Spleen (tissue), 11 donors: ENCODE results near the gene UIMC1. TPM values are rescaled to one million over a fixed set of nuclear protein-coding genes. Genes with fewer than 3 reads are reported as not detected.

Experiments
- DNase-seq: peaks from one replicate; pipeline ENCODE4 v3.0.0-alpha.2; 2020
- H3K27ac ChIP-seq, 8 donors: fragments of 200-600 bp; sonication (generic) in 7 of 8; 1 replicate in 4 of 8; 2 replicates in 4 of 8; pipeline versions ENCODE4 v1.5.0 to v1.8.0; 2016 to 2021; ENCODE audit warnings: inconsistent platforms in 4 of 8, mild to moderate bottlenecking in 4 of 8, moderate library complexity in 1 of 8
- H3K27me3 ChIP-seq, 7 donors: fragments of 200-600 bp; sonication (generic) in 6 of 7; replicated peaks in 1 of 7; 1 replicate in 4 of 7; 2 replicates in 3 of 7; pipeline versions ENCODE4 v1.5.0 to v1.8.0; 2016 to 2021; ENCODE audit warnings: inconsistent platforms in 3 of 7, mild to moderate bottlenecking in 1 of 7
- H3K36me3 ChIP-seq, 6 donors: fragments of 200-600 bp; sonication (generic) in 5 of 6; 1 replicate in 4 of 6; 2 replicates in 2 of 6; pipeline versions ENCODE4 v1.5.0 to v1.8.0; 2016 to 2021; ENCODE audit warnings: inconsistent platforms in 2 of 6
- H3K4me1 ChIP-seq, 6 donors: fragments of 200-600 bp; sonication (generic) in 5 of 6; 1 replicate in 3 of 6; 2 replicates in 3 of 6; pipeline versions ENCODE4 v1.5.0 to v1.8.0; 2016 to 2021; ENCODE audit warnings: inconsistent platforms in 3 of 6
- H3K4me3 ChIP-seq, 8 donors: fragments of 200-600 bp; sonication (generic) in 7 of 8; 1 replicate in 4 of 8; 2 replicates in 4 of 8; pipeline versions ENCODE4 v1.5.0 to v1.8.0; 2016 to 2021; ENCODE audit warnings: inconsistent platforms in 4 of 8, mild to moderate bottlenecking in 4 of 8, moderate library complexity in 2 of 8
- H3K9me3 ChIP-seq, 8 donors: fragments of 200-600 bp; sonication (generic) in 7 of 8; 1 replicate in 4 of 8; 2 replicates in 4 of 8; pipeline versions ENCODE4 v1.5.0 to v1.8.0; 2016 to 2021; ENCODE audit warnings: inconsistent platforms in 4 of 8
- POLR2A ChIP-seq, 3 donors: fragments of 450-650 bp; IDR thresholded peaks; one replicate each; pipeline ENCODE4 v1.5.1; 2017; ENCODE audit warnings: antibody characterized with exemption in 3 of 3, mild to moderate bottlenecking in 1 of 3
- POLR2AphosphoS5 ChIP-seq, 3 donors: sonication (generic); formaldehyde crosslinking; IDR thresholded peaks; one replicate each; pipeline ENCODE4 v1.5.1; 2017; ENCODE audit warnings: antibody characterized with exemption in 3 of 3
- WGBS, 5 donors: extraction: QIAGEN DNeasy Blood & Tissue Kit in 3 of 5; methylation state at CpG; one replicate each; pipeline versions ENCODE4 v1.1.5 to v1.1.7; 2013 to 2018; 5-methylcytosine and 5-hydroxymethylcytosine counted together
- intact Hi-C: fragments of 100-400 bp; cut with DNase I; formaldehyde crosslinking; loops from one replicate; pipeline ENCODE4 v1.15.0; 2023; ENCODE audit warnings: low total_unique reads
- polyA plus RNA-seq, 3 donors: library from polyadenylated mRNA; stranded (reverse); fragments of 200-250 nt; gene quantifications; one replicate each; pipeline ENCODE4 v1.2.1, GENCODE V29; 2013
- total RNA-seq, 7 donors: library from RNA; depleted of rRNA in 3 of 7; stranded (reverse); fragments of >200 nt in 3 of 7; fragmentation: NEBNext Ultra II Directional in 4 of 7; extraction: Animal tissue kit (Norgen Biotek cat#: 25700) in 4 of 7; gene quantifications; one replicate each; pipeline versions ENCODE4 v1.1.0 to v1.2.1, GENCODE V29; 2016 to 2021
- TF ChIP-seq, protein P1 (sequence below), 11 experiments: fragments of 200-600 bp in 7 of 11; fragments of 450-650 bp in 4 of 11; sonication (generic) in 4 of 11; IDR thresholded peaks in 8 of 11; conservative IDR thresholded peaks in 3 of 11; 1 replicate in 7 of 11; 2 replicates in 4 of 11; pipeline versions ENCODE4 v1.4.0 to v1.8.0; 2016 to 2021; ENCODE audit warnings: antibody characterized with exemption in 11 of 11, inconsistent platforms in 4 of 11, mild to moderate bottlenecking in 1 of 11
- donor health status: healthy with polysubstance abuse.
- donor health status: DM: no; HTN: no; CAD: no; lungs with moderate emphysema.
- donor health status: DM: no; HTN: no; CAD: no.
- donor health status: Bipolar disorder and iron deficiency.
- donor health status: healthy.
- donor health status: DM: no; HTN: no; CAD: no.
- donor health status: DM: yes; HTN: yes; CAD: no.

Gene UIMC1
- total and polyA plus RNA-seq, 10 donors = 34.4 to 81.8 (median 53.8) TPM

DNA sequence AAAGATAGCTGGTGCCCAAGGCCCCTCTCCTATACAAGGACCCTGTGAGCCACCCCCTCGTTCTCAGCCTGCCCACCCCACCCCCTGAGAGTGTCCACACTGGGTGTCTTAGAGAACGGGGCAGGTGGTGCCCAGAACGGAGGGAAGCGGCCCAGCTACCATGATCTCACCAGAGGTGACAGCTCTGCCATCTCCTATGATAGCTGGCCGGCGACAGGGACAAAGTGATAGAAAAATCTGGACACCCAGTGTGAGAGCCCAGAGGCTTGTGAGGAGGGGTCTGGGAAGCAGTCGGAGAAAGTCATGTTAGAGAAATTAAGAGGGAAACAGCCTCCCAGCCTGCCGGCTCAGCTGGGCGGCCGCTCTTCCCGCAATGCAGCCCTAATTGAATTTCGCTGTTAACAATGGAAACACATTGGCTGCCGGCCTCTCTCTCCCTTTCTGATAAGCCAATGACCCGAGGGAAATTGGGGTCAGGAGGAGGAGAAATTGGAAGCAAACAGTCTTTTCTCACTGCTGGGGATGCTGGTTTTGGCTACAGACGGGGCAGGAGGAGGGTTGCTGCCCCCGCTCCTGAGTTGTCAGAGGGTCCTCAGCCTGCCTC lies 139.8 kb downstream of the UIMC1 start:
- Histone ChIP-seq H3K27ac (no peak overlapping the region), H3K4me1 (no peaks in the 10 kb centered on the region), H3K4me3 (no peak overlapping the region), H3K27me3 (peaks cover 0 to 77% (median 53%) of the 10 kb centered on the region in 7 donors), H3K36me3 (no peaks in the 10 kb centered on the region), H3K9me3 (no peaks in the 10 kb centered on the region)
- intact Hi-C loops = no loop called here
- TF ChIP-seq, protein P1, sequence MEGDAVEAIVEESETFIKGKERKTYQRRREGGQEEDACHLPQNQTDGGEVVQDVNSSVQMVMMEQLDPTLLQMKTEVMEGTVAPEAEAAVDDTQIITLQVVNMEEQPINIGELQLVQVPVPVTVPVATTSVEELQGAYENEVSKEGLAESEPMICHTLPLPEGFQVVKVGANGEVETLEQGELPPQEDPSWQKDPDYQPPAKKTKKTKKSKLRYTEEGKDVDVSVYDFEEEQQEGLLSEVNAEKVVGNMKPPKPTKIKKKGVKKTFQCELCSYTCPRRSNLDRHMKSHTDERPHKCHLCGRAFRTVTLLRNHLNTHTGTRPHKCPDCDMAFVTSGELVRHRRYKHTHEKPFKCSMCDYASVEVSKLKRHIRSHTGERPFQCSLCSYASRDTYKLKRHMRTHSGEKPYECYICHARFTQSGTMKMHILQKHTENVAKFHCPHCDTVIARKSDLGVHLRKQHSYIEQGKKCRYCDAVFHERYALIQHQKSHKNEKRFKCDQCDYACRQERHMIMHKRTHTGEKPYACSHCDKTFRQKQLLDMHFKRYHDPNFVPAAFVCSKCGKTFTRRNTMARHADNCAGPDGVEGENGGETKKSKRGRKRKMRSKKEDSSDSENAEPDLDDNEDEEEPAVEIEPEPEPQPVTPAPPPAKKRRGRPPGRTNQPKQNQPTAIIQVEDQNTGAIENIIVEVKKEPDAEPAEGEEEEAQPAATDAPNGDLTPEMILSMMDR (IDR thresholded peaks at IDR 0.05 in 8 of 11, conservative IDR thresholded peaks at IDR 0.05 in 3 of 11) = no peak
- TF ChIP-seq POLR2A (IDR thresholded peaks at IDR 0.05) (no peak), POLR2AphosphoS5 (IDR thresholded peaks at IDR 0.05) (no peak)
- DNase-seq = no peak
- 18 to 21% (median 20%) methylated on average over 16 of the region's 16 CpGs for WGBS, 5 donors

DNA sequence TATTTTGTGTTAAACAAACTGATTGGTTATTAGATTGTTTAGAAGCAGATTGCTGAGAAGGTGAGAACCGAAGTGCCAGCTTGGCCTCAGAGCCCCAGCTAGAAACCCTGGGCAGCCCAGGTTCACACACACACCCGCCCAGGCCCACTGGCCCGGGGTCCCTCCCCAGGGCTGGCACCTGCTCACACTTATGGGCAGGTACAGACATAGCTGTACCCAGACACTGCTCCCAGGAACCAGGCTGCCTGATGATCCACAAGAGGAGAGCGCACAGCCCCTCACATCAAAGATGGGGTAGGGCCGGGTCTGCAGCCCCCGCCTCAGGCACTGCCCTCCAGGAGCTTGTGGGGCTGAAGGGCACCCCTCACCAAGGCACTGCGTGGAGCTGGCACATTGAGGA lies 140.6 kb downstream of the UIMC1 start:
- intact Hi-C loops = no loop called here
- Histone ChIP-seq H3K4me3 (no peak overlapping the region), H3K4me1 (no peaks in the 10 kb centered on the region), H3K36me3 (no peaks in the 10 kb centered on the region), H3K9me3 (no peaks in the 10 kb centered on the region), H3K27ac (no peak overlapping the region), H3K27me3 (peaks cover 0 to 86% (median 57%) of the 10 kb centered on the region in 7 donors)
- TF ChIP-seq, protein P1 (IDR thresholded peaks at IDR 0.05 in 8 of 11, conservative IDR thresholded peaks at IDR 0.05 in 3 of 11) = no peak
- TF ChIP-seq POLR2AphosphoS5 (IDR thresholded peaks at IDR 0.05) (no peak), POLR2A (IDR thresholded peaks at IDR 0.05) (no peak)
- DNase-seq = no peak
- WGBS, 5 donors = 78 to 80% (median 79%) methylated on average over 6 to 7 of the region's 7 CpGs

DNA sequence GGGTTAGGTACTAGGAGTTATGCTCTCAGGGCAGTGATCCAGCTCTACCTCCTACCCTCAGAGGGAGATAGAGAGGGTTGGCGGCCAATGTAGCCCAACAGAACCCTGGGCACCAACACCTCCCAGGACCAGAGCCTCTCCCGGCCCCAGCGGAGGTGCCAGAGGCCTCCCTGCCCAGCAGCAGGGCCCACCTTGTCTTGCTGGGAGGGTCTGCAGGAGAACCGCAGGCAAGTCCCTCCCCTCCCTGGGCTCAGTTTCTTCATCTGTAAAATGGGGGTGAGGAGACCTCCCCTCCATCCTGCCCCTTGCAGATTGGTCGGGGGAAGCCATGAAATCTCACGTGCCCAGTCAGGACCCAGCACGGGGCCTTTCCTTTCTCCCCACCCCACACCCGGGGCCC lies 141.8 kb downstream of the UIMC1 start:
- Histone ChIP-seq H3K27ac (no peak overlapping the region), H3K4me1 (no peaks in the 10 kb centered on the region), H3K36me3 (no peaks in the 10 kb centered on the region), H3K9me3 (no peaks in the 10 kb centered on the region), H3K4me3 (no peak overlapping the region), H3K27me3 (peaks cover 0 to 98% (median 59%) of the 10 kb centered on the region in 7 donors)
- TF ChIP-seq POLR2A (IDR thresholded peaks at IDR 0.05) (no peak), POLR2AphosphoS5 (IDR thresholded peaks at IDR 0.05) (no peak)
- TF ChIP-seq, protein P1 (IDR thresholded peaks at IDR 0.05 in 8 of 11, conservative IDR thresholded peaks at IDR 0.05 in 3 of 11) = no peak
- 81 to 91% (median 81%) methylated on average over 6 to 8 of the region's 8 CpGs for WGBS, 5 donors
- DNase-seq = no peak
- intact Hi-C loops = no loop called here

DNA sequence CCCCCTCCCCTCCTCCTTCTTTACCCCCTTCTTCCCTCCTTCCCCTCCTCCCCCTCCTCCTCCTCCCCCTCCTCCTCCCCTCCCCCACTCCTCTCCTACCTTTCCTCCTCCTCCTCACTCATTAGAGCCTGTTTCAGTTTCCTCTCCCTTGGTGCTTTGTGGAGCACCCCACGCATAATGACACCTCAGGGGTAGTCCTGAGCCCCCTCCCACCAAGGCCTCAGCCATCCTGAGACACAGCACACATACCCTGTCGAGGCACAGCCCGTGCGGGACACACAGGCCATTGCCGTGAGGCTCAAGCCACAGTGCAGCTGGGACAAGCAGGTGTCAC lies 142.8 kb downstream of the UIMC1 start:
- Histone ChIP-seq H3K4me1 (no peaks in the 10 kb centered on the region), H3K36me3 (no peaks in the 10 kb centered on the region), H3K27ac (no peak overlapping the region), H3K9me3 (no peaks in the 10 kb centered on the region), H3K4me3 (no peak overlapping the region), H3K27me3 (peaks cover 0 to 89% (median 59%) of the 10 kb centered on the region in 7 donors)
- intact Hi-C loops = no loop called here
- DNase-seq = no peak
- no peak for TF ChIP-seq POLR2A (IDR thresholded peaks at IDR 0.05)
- no peak for TF ChIP-seq POLR2AphosphoS5 (IDR thresholded peaks at IDR 0.05)
- TF ChIP-seq, protein P1 (IDR thresholded peaks at IDR 0.05 in 8 of 11, conservative IDR thresholded peaks at IDR 0.05 in 3 of 11) = no peak
- WGBS, 5 donors = 21 to 47% (median 38%) methylated on average over 2 to 5 of the region's 5 CpGs
